HCT116 (cell line): Measurements from ENCODE around the gene HK1. TPM values are rescaled to one million over a fixed set of nuclear protein-coding genes. Genes with fewer than 3 reads are reported as not detected.
"Not testable (repeated sequence)": the region's sequence is repeated elsewhere in the genome, so short reads cannot be mapped to it uniquely, and the experiment has no call there.

ENCODE experiments used
- ATAC-seq: fragments of 200-7000 bp; cut with Tn5 transposase; 2 replicates; pipeline ENCODE4 v1.9.1; 2020; ENCODE audit warnings: mild to moderate bottlenecking, moderate library complexity
- BruUV-seq: library from RNA; stranded (reverse); fragments of 400-500 nt; replicated peaks from 2 replicates; lab custom pipeline; 2021; lab: Mats Ljungman, UMichigan
- CTCF ChIA-PET: fragments of 300-600 bp; sonication (Branson Sonifier 250); formaldehyde crosslinking; loops from one replicate; lab custom pipeline; 2021; ENCODE audit warnings: antibody characterized with exemption; lab: Charles Lee
- POLR2A ChIA-PET: fragments of 300-600, 350-600 bp; sonication (Branson Sonifier 250); formaldehyde crosslinking; loops from one replicate; lab custom pipeline; 2021; ENCODE audit warnings: antibody characterized with exemption; lab: Charles Lee
- RAD21 ChIA-PET, 2 experiments: fragments of 300-600 bp; sonication (Branson Sonifier 250); formaldehyde crosslinking; loops; one replicate each; lab custom pipeline; 2023; ENCODE audit warnings: low total read pairs in 2 of 2; ENCODE audit not compliant: uncharacterized antibody in 2 of 2, unreplicated experiment in 2 of 2, low non-redundant PET in 1 of 2; lab: Charles Lee
- DNase-seq: peaks from one replicate; pipeline ENCODE4 v3.0.0-alpha.2; 2010; ENCODE audit warnings: low read depth, low spot score
- H2AFZ ChIP-seq: fragments of 200-600 bp; shearing (Covaris generic), sonication (generic); 2 replicates; pipeline ENCODE4 v1.6.1; 2017; ENCODE audit warnings: low read depth, mixed run types, mixed read lengths, antibody characterized with exemption, low read length; ENCODE audit not compliant: poor library complexity, severe bottlenecking
- H3K27ac ChIP-seq: 2 replicates; pipeline ENCODE4 v1.5.1; 2012; ENCODE audit warnings: low read depth, low read length
- H3K27me3 ChIP-seq: fragments of 200-600 bp; sonication (generic); 2 replicates; pipeline ENCODE4 v1.6.1; 2016; ENCODE audit warnings: mixed run types, low read length, mixed read lengths; ENCODE audit not compliant: insufficient read depth
- H3K36me3 ChIP-seq, 2 experiments: fragments of 200-500 bp in 1 of 2; fragments of 200-600 bp in 1 of 2; sonication (Bioruptor generic) in 1 of 2; sonication (generic) in 1 of 2; 2 replicates each; pipeline versions ENCODE4 v1.5.1 to v1.6.1; 2014 to 2016; ENCODE audit warnings: low read length in 2 of 2, inconsistent platforms in 1 of 2, mixed read lengths in 1 of 2, mixed run types in 1 of 2; ENCODE audit not compliant: insufficient read depth in 2 of 2, control insufficient read depth in 1 of 2
- H3K4me1 ChIP-seq, 2 experiments: fragments of 200-600 bp in 1 of 2; sonication (generic) in 1 of 2; 2 replicates each; pipeline versions ENCODE4 v1.5.1 to v1.6.1; 2012 to 2017; ENCODE audit warnings: low read length in 2 of 2, inconsistent platforms in 1 of 2, mild to moderate bottlenecking in 1 of 2, mixed read lengths in 1 of 2, mixed run types in 1 of 2, moderate library complexity in 1 of 2; ENCODE audit not compliant: insufficient read depth in 2 of 2, control insufficient read depth in 1 of 2
- H3K4me2 ChIP-seq: fragments of 200-600 bp; sonication (generic); 2 replicates; pipeline ENCODE4 v1.6.1; 2017; ENCODE audit warnings: mixed run types, low read length, mixed read lengths
- H3K4me3 ChIP-seq, 2 experiments: fragments of 200-600 bp in 1 of 2; sonication (generic) in 1 of 2; replicated peaks in 1 of 2; 2 replicates each; pipeline ENCODE4 v1.5.1; 2011 to 2016; ENCODE audit warnings: low read length in 2 of 2, control low read depth in 1 of 2, low read depth in 1 of 2, mild to moderate bottlenecking in 1 of 2, mixed read lengths in 1 of 2, mixed run types in 1 of 2
- H3K79me2 ChIP-seq: fragments of 200-600 bp; sonication (generic); 2 replicates; pipeline ENCODE4 v1.6.1; 2017; ENCODE audit warnings: mild to moderate bottlenecking, mixed run types, low read length, moderate library complexity, mixed read lengths; ENCODE audit not compliant: insufficient read depth
- H3K9ac ChIP-seq: fragments of 200-600 bp; sonication (generic); 2 replicates; pipeline ENCODE4 v1.6.1; 2016; ENCODE audit warnings: low read length, mixed read lengths
- H3K9me2 ChIP-seq: fragments of 200-600 bp; sonication (generic), shearing (Covaris generic); 2 replicates; pipeline ENCODE4 v1.6.1; 2017; ENCODE audit warnings: mixed run types, mild to moderate bottlenecking, moderate library complexity; ENCODE audit not compliant: insufficient read depth
- H3K9me3 ChIP-seq, 2 experiments: fragments of 200-500 bp in 1 of 2; fragments of 200-600 bp in 1 of 2; sonication (Bioruptor generic) in 1 of 2; sonication (generic) in 1 of 2; 2 replicates each; pipeline ENCODE4 v1.6.1; 2014 to 2017; ENCODE audit warnings: low read length in 2 of 2, mixed read lengths in 2 of 2, inconsistent platforms in 1 of 2, low read depth in 1 of 2, mild to moderate bottlenecking in 1 of 2, mixed run types in 1 of 2, moderate library complexity in 1 of 2; ENCODE audit not compliant: control insufficient read depth in 1 of 2, insufficient read depth in 1 of 2
- H4K20me1 ChIP-seq: fragments of 200-600 bp; sonication (generic), shearing (Covaris generic); 2 replicates; pipeline ENCODE4 v1.6.1; 2017; ENCODE audit warnings: mixed run types, mild to moderate bottlenecking, moderate library complexity; ENCODE audit not compliant: insufficient read depth
- EGR1 ChIP-seq: IDR thresholded peaks from 2 replicates; pipeline ENCODE4 v1.6.1; 2012; ENCODE audit warnings: low read depth
- EZH2 ChIP-seq: fragments of 200-600 bp; sonication (generic); IDR thresholded peaks from 2 replicates; pipeline ENCODE4 v1.6.1; 2017; ENCODE audit warnings: antibody characterized with exemption, mixed run types
- EZH2phosphoT487 ChIP-seq: fragments of 200-600 bp; IDR thresholded peaks from 2 replicates; pipeline ENCODE4 v1.6.1; 2018; ENCODE audit warnings: antibody characterized with exemption, borderline replicate concordance
- FOSL1 ChIP-seq: IDR thresholded peaks from 2 replicates; pipeline ENCODE4 v1.6.1; 2012; ENCODE audit warnings: low read depth
- SP1 ChIP-seq: IDR thresholded peaks from 2 replicates; pipeline ENCODE4 v1.6.1; 2012; ENCODE audit warnings: low read depth
- SRF ChIP-seq: IDR thresholded peaks from 2 replicates; pipeline ENCODE4 v1.6.1; 2012; ENCODE audit warnings: low read depth
- TCF7L2 ChIP-seq: IDR thresholded peaks from 2 replicates; pipeline ENCODE4 v1.7.0; 2011; ENCODE audit warnings: borderline replicate concordance, inconsistent platforms; ENCODE audit not compliant: insufficient read depth, insufficient read length; ENCODE audit errors: extremely low read depth
- intact Hi-C: fragments of 100-400 bp; cut with micrococcal nuclease; formaldehyde crosslinking; loops from 2 replicates; pipeline ENCODE4 v1.10.0; 2022
- total RNA-seq: library from RNA; stranded (reverse); gene quantifications from one replicate; pipeline ENCODE4 v1.2.1, GENCODE V29; 2021; ENCODE audit not compliant: unreplicated experiment
- TF ChIP-seq, protein P1 (sequence below): IDR thresholded peaks from 2 replicates; pipeline ENCODE4 v1.6.1; 2012; ENCODE audit warnings: low read depth
- TF ChIP-seq, protein P2 (sequence below): IDR thresholded peaks from 2 replicates; pipeline ENCODE4 v1.6.1; 2012

HK1 gene
- total RNA-seq, 1 experiment from 2014 or later = 50.3 TPM

DNA sequence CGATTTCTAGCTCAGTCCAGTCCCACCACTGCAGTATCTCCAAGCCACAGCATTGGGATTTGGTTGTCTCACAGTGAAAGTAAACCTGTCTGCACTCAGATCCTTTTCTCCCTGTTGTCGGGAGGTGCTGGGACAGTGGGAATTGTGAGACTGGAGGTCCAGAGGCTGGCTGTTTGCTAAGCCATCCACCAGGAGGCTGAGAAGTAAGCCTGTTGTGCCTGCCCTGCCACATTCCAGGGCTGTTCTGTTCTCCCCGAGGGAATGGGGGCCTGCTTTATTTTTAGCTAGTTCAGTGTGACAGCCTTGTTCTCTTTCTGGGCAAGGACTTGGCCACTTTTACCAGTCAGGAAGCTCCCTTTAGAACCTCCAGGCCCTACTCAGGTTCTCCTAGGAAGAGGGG, 54.9 kb downstream of the HK1 start (continued):
- TF ChIP-seq TCF7L2 = no peak
- TF ChIP-seq EGR1 = no peak

DNA sequence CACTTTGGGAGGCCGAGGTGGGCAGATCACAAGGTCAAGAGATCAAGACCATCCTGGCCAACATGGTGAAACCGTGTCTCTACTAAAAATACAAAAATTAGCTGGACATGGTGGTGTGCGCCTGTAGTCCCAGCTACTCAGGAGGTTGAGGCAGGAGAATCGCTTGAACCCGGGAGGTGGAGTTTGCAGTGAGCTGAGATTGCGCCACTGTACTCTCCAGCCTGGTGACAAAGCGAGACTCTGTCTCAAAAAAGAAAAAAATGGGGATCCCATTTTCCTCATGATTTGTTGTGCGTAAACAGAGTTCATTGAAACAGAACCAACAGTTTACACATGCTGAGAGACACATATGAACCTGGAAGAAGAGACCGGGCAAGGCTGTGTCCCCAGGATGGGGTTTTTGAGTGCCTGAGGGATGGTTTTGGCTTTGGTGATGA, 55.6 kb downstream of the HK1 start:
- CTCF ChIA-PET = interaction anchor here (1.1 to 1.3 kb wide), 2 partner anchors 10 to 44 kb away, joined by 3 to 4 read pairs; no protein-coding TSS in a partner anchor
- H2AFZ ChIP-seq, RAD21 ChIA-PET, H3K27ac ChIP-seq, H4K20me1 ChIP-seq, H3K9ac ChIP-seq, intact Hi-C loops, DNase-seq, H3K9me3 ChIP-seq, H3K9me2 ChIP-seq, POLR2A ChIA-PET, ATAC-seq, BruUV-seq, H3K36me3 ChIP-seq, H3K4me2 ChIP-seq, H3K27me3 ChIP-seq, H3K4me3 ChIP-seq: not testable (repeated sequence)
- H3K4me1 ChIP-seq = peaks cover 18 to 22% of the 10 kb centered on the region in 2 experiments
- peaks cover 19% of the 10 kb centered on the region for H3K79me2 ChIP-seq

- BruUV-seq = no TSS peak
- no peak overlapping the region for H3K27ac ChIP-seq
- H3K4me3 ChIP-seq = no peak overlapping the region
- no peaks in the 10 kb centered on the region for H3K27me3 ChIP-seq
- intact Hi-C loops = no loop called here
- ChIA-PET CTCF (no interaction called here), RAD21 (no interaction called here), POLR2A (no interaction called here)
- no peaks in the 10 kb centered on the region for H4K20me1 ChIP-seq
- H2AFZ ChIP-seq = no peak overlapping the region
- H3K79me2 ChIP-seq = peaks cover 15% of the 10 kb centered on the region
- ATAC-seq = no peak
- peaks cover 18 to 22% of the 10 kb centered on the region in 2 experiments for H3K4me1 ChIP-seq
- TF ChIP-seq FOSL1 (no peak), EGR1 (no peak), SRF (no peak), SP1 (no peak), EZH2 (no peak), EZH2phosphoT487 (no peak), TCF7L2 (no peak)
- TF ChIP-seq, protein P1, sequence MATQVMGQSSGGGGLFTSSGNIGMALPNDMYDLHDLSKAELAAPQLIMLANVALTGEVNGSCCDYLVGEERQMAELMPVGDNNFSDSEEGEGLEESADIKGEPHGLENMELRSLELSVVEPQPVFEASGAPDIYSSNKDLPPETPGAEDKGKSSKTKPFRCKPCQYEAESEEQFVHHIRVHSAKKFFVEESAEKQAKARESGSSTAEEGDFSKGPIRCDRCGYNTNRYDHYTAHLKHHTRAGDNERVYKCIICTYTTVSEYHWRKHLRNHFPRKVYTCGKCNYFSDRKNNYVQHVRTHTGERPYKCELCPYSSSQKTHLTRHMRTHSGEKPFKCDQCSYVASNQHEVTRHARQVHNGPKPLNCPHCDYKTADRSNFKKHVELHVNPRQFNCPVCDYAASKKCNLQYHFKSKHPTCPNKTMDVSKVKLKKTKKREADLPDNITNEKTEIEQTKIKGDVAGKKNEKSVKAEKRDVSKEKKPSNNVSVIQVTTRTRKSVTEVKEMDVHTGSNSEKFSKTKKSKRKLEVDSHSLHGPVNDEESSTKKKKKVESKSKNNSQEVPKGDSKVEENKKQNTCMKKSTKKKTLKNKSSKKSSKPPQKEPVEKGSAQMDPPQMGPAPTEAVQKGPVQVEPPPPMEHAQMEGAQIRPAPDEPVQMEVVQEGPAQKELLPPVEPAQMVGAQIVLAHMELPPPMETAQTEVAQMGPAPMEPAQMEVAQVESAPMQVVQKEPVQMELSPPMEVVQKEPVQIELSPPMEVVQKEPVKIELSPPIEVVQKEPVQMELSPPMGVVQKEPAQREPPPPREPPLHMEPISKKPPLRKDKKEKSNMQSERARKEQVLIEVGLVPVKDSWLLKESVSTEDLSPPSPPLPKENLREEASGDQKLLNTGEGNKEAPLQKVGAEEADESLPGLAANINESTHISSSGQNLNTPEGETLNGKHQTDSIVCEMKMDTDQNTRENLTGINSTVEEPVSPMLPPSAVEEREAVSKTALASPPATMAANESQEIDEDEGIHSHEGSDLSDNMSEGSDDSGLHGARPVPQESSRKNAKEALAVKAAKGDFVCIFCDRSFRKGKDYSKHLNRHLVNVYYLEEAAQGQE = no peak
- TF ChIP-seq, protein P2, sequence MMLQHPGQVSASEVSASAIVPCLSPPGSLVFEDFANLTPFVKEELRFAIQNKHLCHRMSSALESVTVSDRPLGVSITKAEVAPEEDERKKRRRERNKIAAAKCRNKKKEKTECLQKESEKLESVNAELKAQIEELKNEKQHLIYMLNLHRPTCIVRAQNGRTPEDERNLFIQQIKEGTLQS = no peak
- no peak for DNase-seq
- H3K9ac ChIP-seq = no peak overlapping the region
- no peaks in the 10 kb centered on the region for H3K36me3 ChIP-seq
- H3K4me2 ChIP-seq = no peak overlapping the region
- H3K9me2 ChIP-seq = no peaks in the 10 kb centered on the region
- no peaks in the 10 kb centered on the region for H3K9me3 ChIP-seq
Measured at GRCh38 chr10:69334302-69335062, 56.2 kb downstream of the HK1 start.
